ENCODE measurements around the gene RBCK1. TPM values are rescaled to one million over a fixed set of nuclear protein-coding genes. Genes with fewer than 3 reads are reported as not detected.

Gene RBCK1
- total and polyA plus RNA-seq, 9 of the 15 experiments (the other 6 are each of a cell fraction or from before 2014, with no cell fraction given) = 5.9 to 59.3 (median 26.5) TPM

- TF ChIP-seq ZBTB40 (IDR thresholded peaks at IDR 0.05) = no peak; the same call in 1 of the 2 replicates
- no peak for TF ChIP-seq ZBTB40 (CRISPR knock-in tag; IDR thresholded peaks at IDR 0.05)
- TF ChIP-seq IRF1 (CRISPR knock-in tag; IDR thresholded peaks at IDR 0.05; ENCODE audit: borderline replicate concordance) = no peak
- no peak for TF ChIP-seq ZNF224 (CRISPR knock-in tag; IDR thresholded peaks at IDR 0.05)
- no peak; a peak in 1 of 4 replicates for TF ChIP-seq ZMIZ1 (IDR thresholded peaks at IDR 0.05; ENCODE audit: low read depth in 2 of 2, low read length in 2 of 2)
- TF ChIP-seq MAZ (CRISPR knock-in tag; conservative IDR thresholded peaks at IDR 0.05 in 1 of 2, IDR thresholded peaks at IDR 0.05 in 1 of 2) = 0 out of 4 replicates have a peak, but pooled peaks of 1 of the 2 experiments have one; percentile 38
- 0 out of 2 replicates have a peak, but pooled peaks have one; percentile 40 for TF ChIP-seq KLF1 (tag; IDR thresholded peaks at IDR 0.05)
- peak; percentile 87 for TF ChIP-seq USF2 (CRISPR knock-in tag; IDR thresholded peaks at IDR 0.05)
- peak; percentile 99 for TF ChIP-seq HNRNPLL (IDR thresholded peaks at IDR 0.05; ENCODE audit: low read depth, low read length, poor library complexity, severe bottlenecking)
- peak in 1 of 2 experiments; percentile 7; a peak in 1 of 4 replicates for TF ChIP-seq RAD21 (CRISPR knock-in tag; conservative IDR thresholded peaks at IDR 0.05 in 1 of 2, IDR thresholded peaks at IDR 0.05 in 1 of 2)
- TF ChIP-seq ARNT (IDR thresholded peaks at IDR 0.05) = no peak
Measured at GRCh38 chr20:462199-462991, 54.3 kb downstream of the RBCK1 start, which contains the start of gene TBC1D20 (continued).
